GM13977 (cell line): ENCODE data around the gene SUGP2.

Experiments used
- DNase-seq: peaks from one replicate; pipeline ENCODE4 v3.0.0; 2012; ENCODE audit warnings: low spot score
- CTCF ChIP-seq: IDR thresholded peaks from 2 replicates; pipeline ENCODE4 v1.5.1; 2012; ENCODE audit warnings: mild to moderate bottlenecking, control low read depth; ENCODE audit not compliant: insufficient read depth; ENCODE audit errors: extremely low read depth, missing control alignments
- in situ Hi-C: fragments of 300-500 bp; cut with MboI; formaldehyde crosslinking; loops from one replicate; pipeline ENCODE4 v1.12.0; 2022; ENCODE audit warnings: low sequenced_read_pairs, low pct_unique_long_range_greater_than_20kb, mixed read lengths, inconsistent platforms; ENCODE audit not compliant: unreplicated experiment

SUGP2 gene

GRCh38 chr19:19033426-19034203 lies at the start of gene SUGP2, which contains the start of gene ARMC6:
SUGP2 (minus strand) TSS chr19:19033517; CDS start chr19:19031071, 2,446 bp downstream.
ARMC6 (plus strand) TSS chr19:19033603; CDS start chr19:19034210, 607 bp downstream.
- DNase-seq: peak; percentile 99
- no peak for TF ChIP-seq CTCF
- in situ Hi-C loops: no loop called here

- in situ Hi-C loops: no loop called here
- DNase-seq: no peak
- no peak for TF ChIP-seq CTCF
These were observed 48.4 kb upstream of the SUGP2 start for GRCh38 chr19:19081642-19082151.

GRCh38 chr19:19079571-19079970 lies 46.3 kb upstream of the SUGP2 start:
- in situ Hi-C loops: no loop called here
- DNase-seq: no peak
- TF ChIP-seq CTCF: no peak

- DNase-seq: no peak
- no peak for TF ChIP-seq CTCF
- in situ Hi-C loops: no loop called here
These were observed 45.5 kb upstream of the SUGP2 start for GRCh38 chr19:19078801-19079200.

- DNase-seq: no peak
- in situ Hi-C loops: no loop called here
- TF ChIP-seq CTCF: no peak
These were observed 43.8 kb upstream of the SUGP2 start for GRCh38 chr19:19077103-19077502.

- in situ Hi-C loops: no loop called here
These were observed 43.2 kb upstream of the SUGP2 start for GRCh38 chr19:19076476-19076875.

More at GRCh38 chr19:19076476-19076875, 43.2 kb upstream of the SUGP2 start:
- no peak for DNase-seq
- no peak for TF ChIP-seq CTCF
